HG03095 (cell line): ENCODE data around the gene SCN3A.

Experiments used
- ATAC-seq: cut with Tn5 transposase; IDR thresholded peaks from one replicate; pipeline ENCODE4 v1.9.1; 2021; ENCODE audit warnings: moderate library complexity; ENCODE audit not compliant: unreplicated experiment

Gene SCN3A

GRCh38 chr2:165203689-165204559 is at the start of gene SCN3A:
Gene SCN3A, minus strand, starts transcription at chr2:165204050. Its CDS starts 27,656 bp downstream, at chr2:165176394.
- no peak for ATAC-seq

- ATAC-seq, result no peak
Measured at GRCh38 chr2:165253178-165253577, 49.3 kb upstream of the SCN3A start.

DNA sequence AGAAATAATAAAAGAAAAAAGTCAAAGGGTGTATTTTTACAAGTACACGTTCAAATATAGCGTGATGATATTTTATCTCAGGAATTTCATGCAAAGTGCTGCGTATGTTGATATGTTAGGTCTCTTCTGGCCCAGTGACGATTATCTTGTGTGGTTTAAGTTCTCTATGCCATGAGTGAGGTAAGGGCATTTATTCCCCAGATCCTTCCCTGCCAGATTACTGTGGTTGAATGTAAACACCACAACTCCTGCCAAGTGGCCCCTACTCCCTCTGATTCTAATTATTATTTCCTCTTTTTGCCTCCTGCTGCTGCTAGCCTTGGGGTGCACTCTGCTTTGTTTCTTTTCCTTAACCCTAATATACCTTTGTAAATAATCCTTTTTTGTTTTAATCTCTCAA is 47.5 kb upstream of the SCN3A start:
- ATAC-seq, result no peak

DNA sequence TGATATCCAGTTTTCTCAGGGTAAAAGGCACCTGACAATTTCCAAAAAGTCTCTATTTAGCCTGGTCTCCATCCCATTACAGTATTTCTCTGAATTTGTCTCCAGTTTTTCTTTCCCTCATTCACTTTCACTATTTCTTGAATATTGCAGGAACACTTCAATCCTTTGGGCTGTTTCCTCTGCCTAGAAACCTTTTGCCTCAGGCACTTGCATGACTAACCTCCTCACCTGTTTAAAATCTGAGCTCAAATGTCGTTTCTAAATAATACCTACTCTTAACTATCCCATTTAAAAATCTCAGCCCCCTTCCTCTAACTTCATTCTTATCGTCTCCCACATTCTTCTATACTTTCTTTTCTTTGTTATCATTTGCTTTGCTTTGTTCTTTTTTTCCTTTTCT is 44.4 kb upstream of the SCN3A start:
- no peak for ATAC-seq

DNA sequence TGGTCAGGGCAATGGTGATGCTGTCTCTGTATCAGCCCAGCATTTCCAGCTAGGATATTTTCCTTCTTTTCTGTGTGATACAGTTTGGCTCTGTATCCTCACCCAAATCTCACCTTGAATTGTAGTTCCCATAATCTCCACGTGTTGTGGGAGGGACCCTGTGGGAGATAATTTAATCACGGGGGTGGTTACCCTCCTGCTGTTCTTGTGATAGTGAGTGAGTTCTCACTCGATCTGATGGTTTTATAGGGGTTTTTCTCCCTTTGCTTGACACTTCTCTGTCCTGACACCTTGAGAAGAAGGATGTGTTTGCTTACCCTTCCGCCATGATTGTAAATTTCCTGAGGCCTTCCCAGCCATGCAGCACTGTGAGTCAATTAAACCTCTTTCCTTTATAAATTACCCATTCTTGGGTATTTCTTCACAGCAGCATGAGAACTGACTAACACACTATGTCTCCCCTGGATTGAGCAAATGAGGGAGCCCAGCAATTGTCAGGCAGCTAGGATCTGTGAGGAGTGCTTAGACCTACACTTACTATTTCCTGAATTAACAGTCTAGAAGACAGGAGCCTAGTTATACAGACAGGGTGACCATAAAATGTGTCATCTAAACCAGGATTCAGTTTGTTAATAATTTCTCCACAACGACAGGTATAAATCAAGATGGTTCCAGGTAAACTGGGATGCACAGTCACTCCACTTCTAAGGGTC is 41.4 kb upstream of the SCN3A start:
- ATAC-seq, result no peak

GRCh38 chr2:165240916-165241315 is 37.1 kb upstream of the SCN3A start:
- no peak for ATAC-seq

GRCh38 chr2:165239856-165240515 is 36.1 kb upstream of the SCN3A start:
- no peak for ATAC-seq

DNA sequence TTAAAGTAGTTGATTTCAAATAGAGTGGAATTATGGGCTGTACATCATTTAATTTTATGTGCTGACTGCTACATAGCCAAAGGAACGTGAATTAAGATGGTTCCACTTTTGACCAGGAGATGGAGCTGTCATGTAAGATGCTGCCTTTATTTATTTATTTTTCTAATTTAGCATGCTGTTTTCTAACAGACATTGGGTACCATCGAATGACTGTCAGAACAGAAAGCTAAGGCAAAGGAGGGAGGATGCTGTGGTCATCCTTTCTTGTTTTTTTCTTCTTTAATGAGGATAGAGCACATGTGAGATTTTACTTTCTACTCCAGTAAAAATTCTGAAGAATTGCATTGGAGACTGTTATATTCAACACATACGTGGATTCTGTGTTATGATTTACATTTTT is 35.4 kb upstream of the SCN3A start, which contains the start of gene SCN2A:
TSS of gene SCN2A (plus strand) at position 185 of the 400 bp plus-strand sequence. CDS start 56,410 bp downstream, outside the sequence.
- ATAC-seq, result peak; percentile 71

GRCh38 chr2:165238295-165238694 is 34.4 kb upstream of the SCN3A start:
- ATAC-seq, result no peak

DNA sequence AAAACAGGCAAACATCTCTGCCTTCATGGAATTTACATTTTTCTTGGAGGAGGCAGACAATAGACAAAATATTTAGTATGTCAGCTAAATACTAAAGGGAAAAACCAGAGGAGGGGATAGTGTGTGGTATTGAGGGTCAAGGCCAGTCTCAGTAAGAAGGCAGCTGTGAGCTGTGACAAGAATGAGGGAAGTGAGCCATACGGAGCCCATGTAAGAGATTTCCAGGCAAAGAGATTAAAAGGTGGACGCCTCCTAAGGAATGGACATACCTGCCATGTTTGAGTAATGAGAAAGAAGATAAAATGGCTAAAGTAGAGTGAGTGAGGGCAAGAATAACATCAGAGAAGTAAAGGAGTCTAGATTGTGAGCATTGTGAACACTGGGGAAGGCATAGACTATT is 33.2 kb upstream of the SCN3A start:
- no peak for ATAC-seq

DNA sequence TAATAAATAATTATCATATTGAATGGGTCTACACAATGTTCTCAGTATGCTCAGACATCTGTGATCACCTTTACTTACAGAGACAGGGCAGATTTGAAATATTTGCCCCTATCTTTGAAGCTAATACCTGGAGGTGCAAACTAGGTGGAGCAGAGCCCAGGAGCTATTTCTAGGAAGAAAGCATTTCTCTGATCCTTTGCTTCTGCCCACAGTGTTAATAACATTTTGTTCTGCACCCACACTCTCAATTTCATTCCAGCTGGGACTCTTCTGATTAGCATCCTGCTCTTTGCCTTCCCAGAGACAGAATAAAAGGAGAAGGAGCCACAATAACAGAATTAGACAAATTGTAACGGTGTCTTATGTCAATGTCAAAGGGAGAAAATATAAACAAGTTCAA is 23.7 kb upstream of the SCN3A start:
- ATAC-seq, result no peak

- ATAC-seq, result no peak
Measured at GRCh38 chr2:165224941-165225340, 21.1 kb upstream of the SCN3A start.

DNA sequence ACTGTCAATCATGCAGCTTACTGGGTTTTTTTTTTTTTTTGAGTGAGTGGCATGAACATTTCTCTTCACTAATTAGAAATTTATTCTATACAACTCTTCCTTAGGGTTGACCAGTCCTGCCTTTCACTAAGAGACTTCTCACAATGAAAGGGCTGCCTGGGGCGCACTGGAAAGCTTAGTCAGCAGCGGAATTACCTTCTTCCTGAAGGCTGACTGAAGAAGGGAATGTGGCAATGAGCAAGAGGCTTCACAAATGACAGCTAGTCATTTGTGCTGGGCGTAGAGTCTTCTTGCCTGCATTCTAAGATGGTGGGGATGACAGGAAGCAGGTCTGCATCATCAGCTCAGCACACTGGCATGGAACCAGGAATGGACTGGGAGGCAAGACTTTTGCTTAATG is 15.6 kb upstream of the SCN3A start:
- ATAC-seq, result no peak

DNA sequence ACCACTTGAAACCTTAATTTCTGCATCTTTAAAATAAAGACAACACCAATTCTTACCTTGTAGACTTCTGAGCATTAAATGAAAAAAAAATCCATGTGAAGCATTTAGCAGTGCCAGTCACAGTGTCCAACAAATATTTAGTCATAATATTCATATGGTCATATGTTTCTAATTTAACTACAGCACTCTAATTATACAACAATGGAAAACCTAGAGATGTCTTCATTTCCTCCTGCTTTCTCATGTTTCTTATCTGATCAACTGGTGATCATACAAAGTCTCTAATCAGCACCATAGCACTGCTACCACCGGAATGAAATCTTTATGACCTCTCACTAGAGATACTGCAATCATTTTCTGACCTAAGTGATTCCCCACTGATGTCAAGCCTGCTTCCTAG is 10.2 kb upstream of the SCN3A start:
- ATAC-seq, result no peak

- no peak for ATAC-seq
Measured at GRCh38 chr2:165208094-165208493, 4.2 kb upstream of the SCN3A start.

DNA sequence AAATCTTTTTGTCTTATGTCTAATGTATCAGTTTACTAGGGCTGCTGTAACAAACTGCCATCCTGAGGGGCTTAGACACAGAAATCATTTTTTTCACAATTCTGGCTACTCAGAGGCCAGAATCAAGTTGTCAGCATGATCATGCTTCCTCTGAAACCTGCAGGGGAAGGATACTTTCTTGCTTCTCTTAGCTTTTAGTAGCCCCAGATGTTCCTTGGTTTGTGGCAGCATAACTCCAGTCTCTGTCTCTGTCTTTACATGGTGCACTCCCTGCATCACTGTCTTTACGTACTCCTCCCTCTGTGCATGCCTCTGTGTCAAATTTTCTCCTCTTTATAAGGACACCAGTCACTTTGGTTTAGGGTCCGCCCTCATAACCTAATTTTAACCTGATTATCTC is 2.0 kb upstream of the SCN3A start:
- ATAC-seq, result no peak

GRCh38 chr2:165202239-165202638 is 1.6 kb downstream of the SCN3A start:
- no peak for ATAC-seq

DNA sequence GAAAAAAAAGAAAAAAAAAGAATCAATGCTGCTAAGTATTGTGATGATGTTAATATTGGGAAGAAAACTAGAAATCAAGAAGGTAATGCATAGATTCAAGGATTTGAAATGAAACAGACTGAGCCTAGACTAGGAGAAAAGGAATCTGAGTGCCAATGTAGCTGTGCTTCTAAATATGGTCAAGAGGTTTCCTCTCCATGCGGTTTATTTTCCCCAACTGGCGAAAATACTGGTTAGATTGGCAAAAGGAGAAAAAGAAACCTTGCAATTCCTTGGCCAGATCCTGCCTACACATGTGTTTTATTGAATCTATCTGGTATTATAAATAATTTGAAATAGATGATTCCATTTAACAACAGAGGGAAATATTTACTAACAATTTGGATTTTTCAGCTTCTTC is 5.7 kb downstream of the SCN3A start:
- no peak for ATAC-seq

DNA sequence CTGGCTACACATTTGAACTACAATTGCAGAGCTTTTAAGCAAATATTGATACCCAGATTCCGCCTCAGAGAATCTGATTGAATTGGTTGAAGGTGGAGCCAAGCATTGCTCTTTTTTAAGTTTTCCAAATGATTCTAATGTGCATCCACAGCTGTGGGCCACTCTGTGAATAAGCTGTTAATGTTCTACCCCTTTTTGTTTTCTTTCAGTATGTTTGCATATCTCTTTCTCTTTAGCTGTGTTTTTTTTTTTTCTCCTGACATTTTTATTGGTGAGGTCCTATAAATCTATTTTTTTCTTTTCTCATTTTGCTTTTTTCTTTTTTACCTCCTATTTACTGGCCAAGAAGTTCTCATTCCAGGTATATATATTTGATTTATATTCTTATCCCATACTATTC is 6.5 kb downstream of the SCN3A start:
- no peak for ATAC-seq

DNA sequence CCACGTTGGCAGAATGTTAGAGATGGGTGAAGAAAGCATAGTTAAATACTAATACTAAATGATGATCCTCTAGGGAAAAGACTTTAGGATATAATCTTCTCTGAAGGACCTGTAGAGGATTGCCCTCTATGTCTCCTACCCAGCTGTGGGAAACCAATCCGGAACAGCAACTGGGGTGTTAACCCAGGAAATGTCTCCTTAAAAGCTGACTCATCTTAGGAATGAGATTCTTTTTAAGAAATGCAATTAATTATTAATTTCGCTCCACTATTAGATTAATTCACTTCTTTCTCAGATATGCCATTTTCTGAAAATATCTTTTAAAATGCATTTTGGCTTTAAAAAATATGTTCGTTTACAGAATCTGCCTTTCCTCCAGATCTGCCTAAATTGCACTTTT is 7.4 kb downstream of the SCN3A start:
- no peak for ATAC-seq

DNA sequence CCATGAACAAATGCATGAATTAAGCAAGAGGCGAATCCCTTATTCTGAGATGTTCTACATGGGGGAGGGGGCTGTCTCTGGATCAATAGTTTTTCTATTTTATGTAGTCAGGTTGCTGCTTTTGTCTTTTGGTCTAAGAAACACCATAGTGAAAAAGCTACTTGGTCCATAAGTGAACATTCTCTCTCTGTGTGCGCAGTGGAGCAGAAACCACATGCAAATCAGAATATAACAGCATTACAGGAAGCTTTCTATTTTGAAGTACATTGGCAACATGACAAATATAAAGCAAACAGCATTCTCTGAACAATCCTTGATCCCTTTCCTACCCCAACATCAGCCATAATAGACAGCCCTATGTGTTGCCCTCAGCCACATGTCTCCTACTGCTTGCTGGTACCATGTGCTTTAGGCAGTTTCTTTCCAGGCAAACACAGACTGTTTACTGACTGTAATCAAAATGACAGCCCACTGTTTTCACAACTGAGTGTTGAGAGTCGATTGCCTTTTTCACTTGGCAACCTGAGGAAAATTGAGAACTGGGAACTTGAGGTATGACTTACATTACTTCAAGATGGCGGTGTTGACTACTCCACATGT is 10.6 kb downstream of the SCN3A start:
- peak; percentile 99 for ATAC-seq
